ENCODE measurements around the gene VKORC1.
A peak's percentile ranks its signal among the peaks of the same experiment; 100 is the strongest.

VKORC1 gene

GRCh38 chr16:31129568-31130335 lies 35.2 kb upstream of the VKORC1 start:
- no peak for DNase-seq

- DNase-seq = no peak
Measured at GRCh38 chr16:31128711-31129567, 34.3 kb upstream of the VKORC1 start.

- DNase-seq = no peak
Measured at GRCh38 chr16:31127182-31127581, 32.6 kb upstream of the VKORC1 start.

- no peak for DNase-seq
Measured at GRCh38 chr16:31125844-31126243, 31.2 kb upstream of the VKORC1 start.

- no peak for DNase-seq
Measured at GRCh38 chr16:31120129-31120528, 25.5 kb upstream of the VKORC1 start.

- peak; percentile 17 for DNase-seq
Measured at GRCh38 chr16:31118223-31119155, 23.9 kb upstream of the VKORC1 start.

- peak; percentile 98 for DNase-seq
Measured at GRCh38 chr16:31117384-31118222, 23.0 kb upstream of the VKORC1 start, which contains the start of gene KAT8. TSS of gene KAT8 (plus strand) at chr16:31117664. CDS start at chr16:31117682, 18 bp downstream.

GRCh38 chr16:31114468-31114867 lies 19.9 kb upstream of the VKORC1 start:
- no peak for DNase-seq

- DNase-seq = no peak
Measured at GRCh38 chr16:31113121-31114120, 18.8 kb upstream of the VKORC1 start.

GRCh38 chr16:31112711-31113110 lies 18.1 kb upstream of the VKORC1 start:
- no peak for DNase-seq

GRCh38 chr16:31111881-31112466 lies 17.4 kb upstream of the VKORC1 start:
- DNase-seq = no peak

GRCh38 chr16:31110106-31111034 lies 15.8 kb upstream of the VKORC1 start:
- DNase-seq = no peak

GRCh38 chr16:31109622-31110021 lies 15.0 kb upstream of the VKORC1 start:
- no peak for DNase-seq

- DNase-seq = no peak
Measured at GRCh38 chr16:31108794-31109558, 14.4 kb upstream of the VKORC1 start.

- DNase-seq = peak; percentile 75
Measured at GRCh38 chr16:31108035-31108793, 13.6 kb upstream of the VKORC1 start, which contains the start of gene BCKDK. TSS of gene BCKDK (plus strand) at chr16:31108386. CDS start at chr16:31109224, 838 bp downstream.

GRCh38 chr16:31107465-31107867 lies 12.9 kb upstream of the VKORC1 start:
- no peak for DNase-seq

Measured in fibroblast of upper back skin (primary cell).